OCI-LY7 (cell line): ENCODE results near the gene OBSL1. TPM values are rescaled to one million over a fixed set of nuclear protein-coding genes. Genes with fewer than 3 reads are reported as not detected.

Source experiments
- BruUV-seq: library from RNA; stranded (reverse); fragments of 400-500 nt; replicated peaks from 2 replicates; lab custom pipeline; 2021; lab: Mats Ljungman, UMichigan
- CTCF ChIA-PET: fragments of 300-600 bp; sonication (Branson Sonifier 250); formaldehyde crosslinking; loops from one replicate; lab custom pipeline; 2022; ENCODE audit warnings: antibody characterized with exemption; ENCODE audit not compliant: unreplicated experiment; lab: Charles Lee
- POLR2A ChIA-PET: fragments of 300-600 bp; sonication (Branson Sonifier 250); formaldehyde crosslinking; loops from one replicate; lab custom pipeline; 2022; ENCODE audit warnings: antibody characterized with exemption; lab: Charles Lee
- DNase-seq: peaks from one replicate; pipeline ENCODE4 v3.0.0-alpha.2; 2015; ENCODE audit warnings: low spot score
- H2AFZ ChIP-seq: fragments of 200-600 bp; sonication (generic), shearing (Covaris generic); 2 replicates; pipeline ENCODE4 v1.6.1; 2014; ENCODE audit warnings: mild to moderate bottlenecking, antibody characterized with exemption, low read length, moderate library complexity
- H3K27ac ChIP-seq: fragments of 200-600 bp; sonication (generic); 2 replicates; pipeline ENCODE4 v1.5.1; 2014; ENCODE audit warnings: mixed run types, low read depth, mild to moderate bottlenecking, moderate library complexity, low read length, inconsistent platforms; ENCODE audit not compliant: poor library complexity, severe bottlenecking
- H3K36me3 ChIP-seq: fragments of 200-600 bp; sonication (generic); 2 replicates; pipeline ENCODE4 v1.6.1; 2014; ENCODE audit warnings: mild to moderate bottlenecking, antibody characterized with exemption, low read length, moderate library complexity, mixed read lengths; ENCODE audit not compliant: insufficient read depth
- H3K4me1 ChIP-seq: fragments of 200-600 bp; sonication (generic); 2 replicates; pipeline ENCODE4 v1.5.1; 2014; ENCODE audit warnings: mild to moderate bottlenecking, low read length; ENCODE audit not compliant: insufficient read depth, poor library complexity, severe bottlenecking
- H3K4me2 ChIP-seq: fragments of 200-600 bp; sonication (generic); 2 replicates; pipeline ENCODE4 v1.6.1; 2014; ENCODE audit warnings: mild to moderate bottlenecking, low read length
- H3K4me3 ChIP-seq: fragments of 200-600 bp; sonication (generic); 2 replicates; pipeline ENCODE4 v1.5.1; 2014; ENCODE audit warnings: mild to moderate bottlenecking, low read depth, low read length; ENCODE audit not compliant: poor library complexity, severe bottlenecking
- H3K79me2 ChIP-seq: fragments of 200-600 bp; sonication (generic); 2 replicates; pipeline ENCODE4 v1.6.1; 2016; ENCODE audit warnings: low read depth, mild to moderate bottlenecking, low read length, moderate library complexity, mixed read lengths; ENCODE audit not compliant: insufficient read depth
- H3K9me2 ChIP-seq: fragments of 200-600 bp; sonication (generic); 2 replicates; pipeline ENCODE4 v1.6.1; 2016; ENCODE audit warnings: mild to moderate bottlenecking, low read length, mixed read lengths; ENCODE audit not compliant: insufficient read depth
- H3K9me3 ChIP-seq: fragments of 200-600 bp; sonication (generic); 2 replicates; pipeline ENCODE4 v1.6.1; 2014; ENCODE audit warnings: mild to moderate bottlenecking, mixed run types, low read length, mixed read lengths
- H4K20me1 ChIP-seq: fragments of 200-600 bp; sonication (generic); 2 replicates; pipeline ENCODE4 v1.6.1; 2014; ENCODE audit warnings: mild to moderate bottlenecking, antibody characterized with exemption, low read length, moderate library complexity, mixed read lengths; ENCODE audit not compliant: insufficient read depth
- CTCF ChIP-seq: fragments of 200-600 bp; sonication (generic); conservative IDR thresholded peaks from 2 replicates; pipeline ENCODE4 v1.5.1; 2014; ENCODE audit warnings: mild to moderate bottlenecking, antibody characterized with exemption, low read length, moderate library complexity, mixed read lengths
- EZH2phosphoT487 ChIP-seq: fragments of 200-600 bp; sonication (generic); IDR thresholded peaks from 2 replicates; pipeline ENCODE4 v1.6.1; 2018; ENCODE audit warnings: low read depth, borderline replicate concordance, mild to moderate bottlenecking, mixed run types, antibody characterized with exemption, low read length, moderate library complexity, mixed read lengths
- intact Hi-C: fragments of 100-400 bp; cut with micrococcal nuclease; formaldehyde crosslinking; loops from one replicate; pipeline ENCODE4 v1.10.0; 2022; ENCODE audit not compliant: unreplicated experiment
- total RNA-seq, 2 experiments: library from RNA; depleted of rRNA in 1 of 2; stranded (reverse); fragments of >200 nt in 1 of 2; shearing (Covaris generic) in 1 of 2; gene quantifications; 2 replicates each; pipeline ENCODE4 v1.2.3, GENCODE V29; 2014 to 2022

OBSL1 gene
- total RNA-seq, 2 experiments from 2014 or later, result 0.25 TPM; not detected in 1

GRCh38 chr2:219508971-219509779, 62.2 kb downstream of the OBSL1 start:
- no peaks in the 10 kb centered on the region for H4K20me1 ChIP-seq
- H3K9me3 ChIP-seq, result no peaks in the 10 kb centered on the region
- no peak overlapping the region for H3K27ac ChIP-seq
- ChIA-PET POLR2A (no interaction called here), CTCF (interaction anchor here (0.6 kb wide), 1 partner anchor 88 kb away, joined by 5 read pairs; no protein-coding TSS in a partner anchor)
- H3K36me3 ChIP-seq, result no peaks in the 10 kb centered on the region
- DNase-seq, result no peak
- H3K4me2 ChIP-seq, result no peak overlapping the region
- H3K79me2 ChIP-seq, result no peaks in the 10 kb centered on the region
- intact Hi-C loops, result no loop called here
- no peak overlapping the region for H3K4me3 ChIP-seq
- no peaks in the 10 kb centered on the region for H3K9me2 ChIP-seq
- H3K4me1 ChIP-seq, result peaks cover 10% of the 10 kb centered on the region
- no peak overlapping the region for H2AFZ ChIP-seq
- BruUV-seq, result no TSS peak
- TF ChIP-seq CTCF (no peak), EZH2phosphoT487 (no peak)

DNA sequence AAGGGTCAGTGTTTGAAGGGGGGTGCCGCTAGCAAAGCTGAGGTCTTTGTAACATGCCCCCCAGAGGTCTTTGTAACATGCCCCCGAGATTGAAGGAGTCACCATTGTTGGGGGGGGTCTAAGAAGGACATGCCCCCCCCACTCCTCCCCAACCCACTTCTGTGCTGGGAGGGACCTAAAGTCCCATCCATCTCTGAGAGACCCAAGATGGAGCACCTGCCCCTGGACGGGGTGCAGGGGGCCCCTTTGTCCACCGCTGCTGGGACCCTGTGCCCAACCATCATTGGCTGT, 63.0 kb downstream of the OBSL1 start:
- TF ChIP-seq EZH2phosphoT487, result no peak
- no peak for TF ChIP-seq CTCF
- BruUV-seq, result no TSS peak
- POLR2A ChIA-PET, result no interaction called here

More for the DNA sequence above, 63.0 kb downstream of the OBSL1 start:
- CTCF ChIA-PET, result no interaction called here
- H3K9me3 ChIP-seq, result no peaks in the 10 kb centered on the region
- H3K79me2 ChIP-seq, result no peaks in the 10 kb centered on the region
- no peak overlapping the region for H2AFZ ChIP-seq
- no peaks in the 10 kb centered on the region for H4K20me1 ChIP-seq
- no peak overlapping the region for H3K4me2 ChIP-seq
- H3K27ac ChIP-seq, result no peak overlapping the region
- intact Hi-C loops, result no loop called here
- no peak for DNase-seq
- H3K4me3 ChIP-seq, result no peak overlapping the region
- H3K4me1 ChIP-seq, result peaks cover 10% of the 10 kb centered on the region
- no peaks in the 10 kb centered on the region for H3K36me3 ChIP-seq
- H3K9me2 ChIP-seq, result no peaks in the 10 kb centered on the region
